ENCODE measurements around the gene RAD54L2.

GRCh38 chr3:51538459-51539290 lies at the start of gene RAD54L2:
- TF ChIP-seq FOXM1 (IDR thresholded peaks at IDR 0.05; ENCODE audit: borderline replicate concordance) (peak; percentile 83), NFRKB (IDR thresholded peaks at IDR 0.05) (no peak), LEF1 (IDR thresholded peaks at IDR 0.05; ENCODE audit: borderline replicate concordance) (peak; percentile 85; the same call in 1 of the 2 replicates), SP1 (IDR thresholded peaks at IDR 0.05) (no peak), ZNF384 (IDR thresholded peaks at IDR 0.05) (no peak), FOXK2 (IDR thresholded peaks at IDR 0.05) (no peak), ELF4 (IDR thresholded peaks at IDR 0.05) (peak; percentile 31; the same call in 1 of the 2 replicates)

Measured in HEK293T (cell line).